ENCODE data around the gene PRPF40A.

PRPF40A gene

DNA sequence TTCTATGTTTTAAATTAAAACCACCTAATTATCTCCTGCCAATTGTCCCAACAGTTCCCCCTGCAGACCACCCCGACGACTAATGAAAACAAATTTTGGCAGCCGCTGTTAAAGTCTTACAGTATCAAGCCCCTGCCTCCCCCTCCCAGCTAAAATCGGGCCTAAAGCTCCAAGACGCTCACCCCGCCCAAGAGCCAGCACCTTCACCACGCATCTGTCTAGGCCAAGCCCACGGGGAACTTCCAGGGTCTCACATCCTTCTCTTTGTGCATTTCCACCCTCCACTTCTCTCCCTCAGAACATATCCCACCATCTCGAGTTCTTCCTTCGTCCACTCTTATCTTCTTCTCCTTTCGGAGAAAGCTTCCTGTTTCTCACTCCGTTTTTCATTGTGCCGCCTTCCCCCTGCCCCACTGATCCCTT lies 445 bp downstream of the PRPF40A start:
- peak; percentile 45 for DNase-seq

DNA sequence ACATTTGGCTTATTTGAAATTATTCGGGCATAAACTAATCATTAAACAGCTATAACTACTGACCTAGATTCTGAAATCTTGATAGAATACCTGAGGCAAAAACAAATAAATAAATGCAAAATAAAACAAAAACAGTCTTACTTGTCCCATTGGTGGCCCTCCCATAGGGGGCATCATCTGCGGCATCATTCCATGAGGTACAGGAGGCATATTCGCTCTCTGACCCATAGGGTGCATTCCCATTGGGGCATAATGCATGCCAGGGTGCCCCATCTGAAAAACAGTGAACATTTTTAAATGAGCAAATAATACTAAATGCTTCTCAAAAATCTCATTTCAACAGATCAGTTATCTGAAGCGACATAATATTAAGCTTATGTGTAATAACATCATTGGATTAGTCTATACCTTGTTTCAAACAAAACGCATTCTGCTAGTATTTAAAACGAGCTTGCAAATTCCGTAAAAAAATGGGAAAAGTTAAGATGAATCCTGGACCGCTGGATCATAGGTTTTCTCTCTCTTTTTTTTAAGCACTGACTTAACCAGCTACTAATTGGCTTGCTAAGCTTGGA lies 1.3 kb downstream of the PRPF40A start:
- no peak for DNase-seq

DNA sequence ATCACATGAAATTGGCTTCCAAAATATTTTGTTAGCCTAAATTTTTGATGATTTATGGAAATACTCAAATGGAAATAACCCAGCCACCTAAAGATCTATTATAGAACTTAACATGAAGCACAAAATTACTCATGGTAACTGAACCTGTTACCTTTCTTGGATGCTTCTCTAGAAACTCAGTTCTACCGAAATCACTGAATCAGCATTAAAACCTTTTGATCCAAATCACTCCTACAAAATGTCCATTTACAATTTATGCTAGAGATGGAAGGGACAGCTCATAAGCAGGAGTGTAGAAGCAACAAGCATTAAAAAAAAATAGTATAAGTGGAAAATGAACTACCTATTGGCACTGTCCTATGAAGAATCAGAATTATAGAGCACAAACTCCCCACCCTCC lies 2.1 kb downstream of the PRPF40A start:
- no peak for DNase-seq

DNA sequence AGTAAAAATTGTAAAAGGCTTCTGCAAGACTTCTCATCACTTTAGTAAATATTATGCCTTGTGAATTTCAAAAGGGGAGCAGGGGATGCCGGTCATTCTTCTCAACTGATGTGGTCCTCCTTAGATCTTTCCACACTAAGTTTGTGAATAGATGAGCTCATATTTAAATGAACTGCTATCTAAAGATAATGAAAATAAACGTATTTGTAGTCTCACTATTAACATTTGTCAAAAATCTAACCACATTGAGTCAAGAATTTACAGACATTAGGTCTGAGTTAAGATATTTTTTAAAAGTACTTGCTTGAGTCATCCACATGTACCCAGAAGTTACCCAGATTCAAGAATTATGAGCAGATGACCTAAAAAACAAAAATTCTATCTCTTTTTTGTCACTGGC lies 6.5 kb downstream of the PRPF40A start:
- DNase-seq: no peak

DNA sequence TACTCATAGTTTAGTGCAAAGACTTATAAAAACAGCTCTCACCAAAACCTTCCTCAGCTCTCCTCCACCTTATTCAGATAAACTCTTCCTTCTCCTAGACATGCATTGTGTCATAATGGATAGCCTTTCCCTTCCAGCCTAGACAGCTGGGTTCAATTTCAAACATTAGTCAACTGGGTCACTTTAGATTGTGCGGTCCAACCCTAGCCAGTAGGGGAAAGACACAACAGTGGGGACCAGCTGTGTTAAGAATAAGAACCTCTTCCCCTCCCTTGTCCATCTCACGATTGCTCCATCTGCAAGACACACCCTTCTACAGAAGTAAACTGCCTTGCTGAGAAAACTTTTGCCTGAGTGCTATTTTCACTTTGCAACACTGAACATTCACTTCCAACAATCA lies 8.5 kb downstream of the PRPF40A start:
- no peak for DNase-seq

DNA sequence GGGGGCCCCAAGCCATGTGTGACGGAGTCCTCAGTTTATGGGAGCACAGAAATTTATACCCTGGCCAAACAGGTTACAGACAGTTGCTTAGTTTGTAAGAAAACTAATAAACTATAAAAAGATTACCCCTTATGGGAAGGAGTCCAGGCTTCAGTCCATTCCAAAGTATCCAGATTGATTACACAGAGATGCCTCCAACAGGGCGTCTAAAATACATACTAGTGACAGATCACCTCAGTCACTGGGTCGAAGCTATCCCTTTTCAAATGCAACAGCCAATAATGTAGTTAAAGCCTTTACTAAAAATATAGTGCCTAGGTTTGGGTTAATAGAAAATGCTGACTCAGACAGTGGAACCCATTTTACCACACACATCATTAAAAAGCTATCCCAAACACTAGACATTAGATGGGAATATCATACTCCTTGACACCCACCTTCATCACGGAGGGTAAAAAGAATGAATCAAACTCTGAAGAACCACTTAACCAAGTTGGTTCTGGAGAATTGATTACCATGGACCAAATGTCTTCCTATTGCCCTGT lies 10.7 kb downstream of the PRPF40A start:
- DNase-seq: no peak

DNA sequence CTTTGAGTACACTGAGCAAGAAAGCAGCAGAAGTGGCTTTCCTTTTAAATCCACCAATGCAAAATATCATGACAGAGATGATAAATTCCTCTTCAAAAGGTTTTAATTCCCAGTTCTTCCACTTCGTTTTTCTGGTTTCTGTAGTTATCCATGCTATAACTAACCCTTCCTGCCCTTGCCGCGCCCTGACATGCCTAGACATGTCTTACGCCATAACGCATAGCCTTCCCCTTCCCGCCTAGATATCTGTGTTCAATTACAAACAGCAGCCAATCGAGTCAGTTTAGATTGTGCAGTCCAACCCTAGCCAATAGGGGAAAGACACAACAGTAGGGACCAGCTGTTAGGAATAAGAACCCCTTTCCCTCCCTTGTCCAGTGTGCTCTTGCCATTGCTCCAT lies 16.1 kb downstream of the PRPF40A start:
- DNase-seq: no peak

DNA sequence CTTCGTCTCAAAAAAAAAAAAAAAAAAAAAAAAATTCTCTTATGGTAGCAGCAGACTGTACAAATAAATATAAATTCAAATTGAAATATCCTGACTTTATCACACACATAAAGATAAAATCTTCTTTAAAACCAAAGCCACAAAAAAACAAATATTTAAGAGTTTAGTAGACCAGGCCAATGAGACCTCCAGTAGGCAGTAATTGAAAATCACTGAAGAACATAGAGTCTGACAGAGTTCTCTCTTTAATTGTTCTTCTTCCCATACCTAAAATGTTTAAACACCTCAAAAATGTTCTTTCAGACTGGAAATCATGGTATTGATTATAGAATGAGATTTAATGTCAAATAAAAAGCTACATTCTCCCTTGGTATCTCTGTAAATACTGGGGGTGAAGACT lies 20.8 kb downstream of the PRPF40A start:
- DNase-seq: no peak

DNA sequence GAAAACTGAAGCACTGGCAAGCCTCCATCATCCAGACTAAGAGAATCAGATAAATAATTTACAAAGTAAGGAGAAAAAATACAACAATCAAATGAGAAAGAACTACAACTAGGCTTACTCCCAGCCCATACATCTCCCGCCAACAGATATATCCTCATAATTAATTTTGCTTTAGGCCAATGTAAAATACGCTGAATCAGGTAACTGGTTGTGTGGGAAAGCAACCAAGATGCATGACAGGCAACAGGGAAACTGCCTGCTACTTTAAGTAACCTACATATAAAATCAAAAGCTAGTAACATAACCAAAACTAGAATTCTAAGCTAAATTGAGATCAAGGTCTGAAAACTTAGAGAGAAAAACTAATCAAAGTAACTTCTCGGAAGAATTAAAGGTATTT lies 21.5 kb downstream of the PRPF40A start:
- no peak for DNase-seq

DNA sequence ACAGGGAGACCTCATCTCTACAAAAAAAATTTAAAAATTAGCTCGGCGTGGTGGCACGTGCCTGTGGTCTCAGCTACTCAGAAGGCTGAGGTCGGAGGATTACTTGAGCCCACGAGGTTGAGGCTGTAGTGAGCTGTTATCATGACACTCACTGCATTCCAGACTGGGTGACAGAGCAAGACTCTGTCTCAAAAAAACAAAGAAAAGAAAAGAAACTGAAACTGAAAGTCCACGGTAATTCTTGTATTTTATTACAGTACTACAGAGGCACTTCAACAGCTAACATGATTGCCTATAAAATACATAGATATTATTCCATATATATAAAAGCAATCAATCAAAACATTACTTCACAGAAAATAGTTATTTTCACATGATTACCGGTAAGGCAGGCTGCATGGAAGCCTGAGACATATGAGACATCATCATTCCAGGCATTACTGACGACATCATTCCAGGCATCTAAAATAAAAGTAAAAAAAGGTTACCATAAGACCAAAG lies 23.1 kb downstream of the PRPF40A start:
- no peak for DNase-seq

DNA sequence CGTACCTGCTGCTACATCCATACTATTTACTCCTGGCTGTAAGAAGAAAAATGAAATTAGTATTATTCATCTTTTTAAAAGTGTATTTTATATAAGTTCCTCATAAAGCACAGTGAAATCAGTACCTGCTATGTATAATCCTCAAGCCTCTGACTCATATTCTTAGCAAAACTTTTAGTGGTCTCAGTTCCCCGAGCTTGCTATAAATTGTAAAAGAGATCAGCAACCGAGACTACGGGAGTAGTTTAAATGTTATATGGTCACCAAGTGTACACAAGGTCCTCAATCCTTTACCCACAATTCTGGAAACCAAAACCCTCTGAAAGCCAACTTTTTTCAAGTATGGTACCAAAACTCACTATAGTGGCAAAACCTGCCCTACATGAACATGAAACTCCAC lies 24.2 kb downstream of the PRPF40A start:
- no peak for DNase-seq

DNA sequence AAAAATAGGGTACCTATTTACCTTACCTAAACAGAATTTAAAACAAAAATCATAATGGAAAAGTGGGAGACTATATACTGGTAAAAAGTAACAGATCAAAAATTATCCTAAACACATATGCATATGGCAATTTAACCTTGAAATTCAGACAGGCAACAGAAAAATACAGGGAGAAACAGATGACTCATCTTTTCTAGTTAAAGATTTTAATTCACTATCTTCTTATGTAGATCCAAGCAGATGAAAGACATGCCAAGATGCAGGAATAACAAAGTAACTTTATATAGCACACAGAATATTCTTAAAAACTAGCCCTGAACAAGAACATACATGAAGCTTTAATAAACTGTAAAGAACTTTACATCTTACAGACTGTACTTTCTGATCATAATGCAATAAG lies 30.9 kb downstream of the PRPF40A start:
- no peak for DNase-seq

DNA sequence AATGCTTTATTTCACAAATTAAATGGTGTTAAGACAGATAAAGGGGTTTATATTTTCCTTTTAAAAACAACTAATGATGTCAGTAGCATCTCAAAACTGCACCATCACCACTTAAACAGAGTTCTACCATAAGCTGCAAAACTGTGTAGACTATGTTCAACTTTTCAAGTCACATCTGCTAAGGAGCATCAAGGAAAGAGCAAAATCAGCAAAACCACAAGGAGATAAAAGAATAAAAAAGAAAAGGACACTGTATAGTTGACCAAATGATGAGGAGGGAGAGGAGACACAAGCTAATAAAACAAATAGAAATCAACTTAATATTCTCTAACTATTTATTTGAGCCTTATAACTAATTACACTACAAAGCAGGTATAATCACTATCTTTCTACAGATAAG lies 33.9 kb downstream of the PRPF40A start:
- no peak for DNase-seq

DNA sequence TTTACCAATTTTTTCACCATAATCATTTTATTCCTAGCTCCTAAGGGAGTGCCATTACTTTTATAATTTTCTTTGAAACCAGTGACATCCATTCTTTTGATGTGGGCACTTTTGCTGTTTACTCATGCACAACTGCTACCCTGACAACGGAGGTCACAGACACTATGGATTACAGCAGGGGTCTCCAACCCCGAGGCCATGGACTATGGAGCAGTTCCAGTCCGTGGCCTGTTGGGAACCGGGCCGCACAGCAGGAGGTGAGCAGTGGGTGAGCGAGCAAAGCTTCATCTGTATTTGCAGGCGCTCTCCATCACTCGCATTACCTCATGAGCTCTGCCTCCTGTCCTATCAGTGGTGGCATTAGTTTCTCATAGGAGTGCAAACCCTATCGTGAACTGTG lies 34.6 kb downstream of the PRPF40A start:
- DNase-seq: no peak

DNA sequence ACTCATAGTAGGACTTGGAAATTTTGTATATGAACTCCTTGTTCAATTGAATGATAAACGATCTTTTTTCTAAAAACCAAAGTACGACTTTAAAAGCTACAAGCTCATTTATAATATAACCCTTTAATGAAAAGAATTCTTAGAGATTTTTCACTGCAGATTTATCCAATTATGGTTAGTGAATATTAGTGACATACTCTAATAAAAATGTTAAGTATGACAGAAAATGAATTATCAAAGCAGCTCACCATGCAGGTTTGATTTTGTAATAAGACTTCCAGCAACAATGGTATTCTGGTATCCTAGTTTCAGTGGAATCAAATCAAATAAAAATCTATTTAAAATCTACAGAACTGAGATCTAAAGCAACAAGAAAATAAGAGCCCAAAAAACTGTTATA lies 38.5 kb downstream of the PRPF40A start:
- DNase-seq: no peak

DNA sequence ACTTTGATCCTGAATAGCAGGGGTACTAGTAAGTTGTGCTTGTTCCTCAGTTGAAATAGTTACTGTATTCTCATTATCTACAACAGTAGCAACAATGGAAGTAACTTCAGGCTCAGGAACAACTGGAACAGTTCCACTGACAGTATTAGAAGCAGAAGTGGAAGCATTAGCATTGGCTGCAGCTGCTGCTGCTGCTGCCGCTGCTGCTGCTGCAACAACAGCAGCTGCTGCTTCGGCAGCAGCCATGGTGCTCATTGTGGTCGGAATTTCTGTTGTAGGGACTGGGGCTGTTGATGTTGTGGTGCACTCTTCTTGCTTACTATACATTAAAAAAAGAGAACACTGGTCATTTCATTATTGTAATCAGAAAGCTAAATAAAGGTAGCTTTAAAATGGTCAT lies 40.8 kb downstream of the PRPF40A start:
- peak; percentile 27 for DNase-seq

DNA sequence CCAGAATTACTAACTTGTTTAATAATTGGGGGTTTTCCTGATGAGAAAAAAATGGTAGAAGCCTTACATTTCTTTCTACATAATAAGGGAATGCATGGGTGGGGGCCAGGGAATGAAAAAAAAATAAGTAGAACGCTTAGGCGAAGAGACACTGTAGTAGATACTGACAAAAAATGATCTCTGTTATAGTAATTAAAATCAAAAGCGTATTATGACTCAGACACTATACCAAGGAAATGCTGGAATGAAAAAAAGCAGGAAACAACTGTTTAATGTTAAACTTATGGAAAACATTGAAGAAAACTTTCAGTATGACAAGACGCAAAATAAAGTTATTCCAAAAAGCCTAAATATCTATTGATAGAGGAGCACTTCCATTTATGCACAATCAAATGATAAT lies 42.9 kb downstream of the PRPF40A start:
- no peak for DNase-seq

DNA sequence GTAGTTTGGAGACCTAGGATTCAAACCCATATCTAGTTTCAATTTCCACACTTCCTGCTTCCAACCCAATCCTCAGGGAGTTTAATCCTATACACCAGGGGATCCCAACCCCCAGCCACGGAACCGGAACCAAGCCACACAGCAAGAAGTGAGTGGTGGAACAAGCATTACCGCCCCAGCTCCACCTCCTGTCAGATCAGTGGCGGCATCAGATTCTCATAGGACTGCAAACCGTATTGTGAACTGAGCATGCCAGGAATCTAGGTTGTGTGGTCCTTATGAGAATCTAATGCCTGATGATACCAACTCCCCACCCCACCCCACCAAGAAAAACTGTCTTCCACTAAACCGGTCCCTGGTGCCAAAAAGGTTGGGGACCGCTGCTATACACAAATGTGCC lies 52.5 kb downstream of the PRPF40A start:
- DNase-seq: no peak

DNA sequence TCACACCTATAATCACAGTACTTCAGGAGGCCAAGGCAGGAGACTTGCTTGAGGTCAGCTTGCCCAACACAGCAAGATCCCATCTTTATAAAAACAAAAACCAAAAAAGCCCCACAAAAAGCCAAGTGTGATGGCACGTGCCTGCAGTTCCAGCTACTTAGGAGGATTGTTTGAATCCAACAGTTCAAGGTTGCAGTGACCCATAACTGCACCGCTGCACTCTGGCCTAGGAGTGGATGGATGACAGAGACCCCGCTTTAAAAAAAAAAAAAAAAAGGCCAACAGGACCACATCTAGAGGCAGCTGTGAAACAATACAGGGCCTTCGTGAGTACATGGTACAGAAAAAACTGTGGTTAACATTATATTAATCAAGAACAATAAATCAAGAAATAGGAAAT lies 56.2 kb downstream of the PRPF40A start:
- DNase-seq: no peak

DNA sequence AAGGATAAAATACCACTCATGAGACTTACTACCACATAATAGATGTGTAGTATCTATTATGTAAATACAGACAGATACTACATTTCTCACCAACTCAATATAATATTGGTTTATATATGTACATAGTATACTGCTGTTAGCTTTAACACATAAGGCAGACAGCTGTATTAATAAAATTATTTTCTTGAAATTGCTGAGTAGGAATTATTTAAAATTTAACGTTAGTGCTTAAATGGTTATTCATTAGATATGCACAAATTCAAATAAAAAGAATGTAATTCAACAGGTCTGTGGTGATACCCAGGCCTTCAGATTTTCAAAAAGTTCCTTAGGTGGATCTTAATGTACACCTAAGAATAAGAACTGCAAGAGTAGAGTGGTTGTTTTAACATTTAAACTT lies 59.0 kb downstream of the PRPF40A start:
- no peak for DNase-seq

DNA sequence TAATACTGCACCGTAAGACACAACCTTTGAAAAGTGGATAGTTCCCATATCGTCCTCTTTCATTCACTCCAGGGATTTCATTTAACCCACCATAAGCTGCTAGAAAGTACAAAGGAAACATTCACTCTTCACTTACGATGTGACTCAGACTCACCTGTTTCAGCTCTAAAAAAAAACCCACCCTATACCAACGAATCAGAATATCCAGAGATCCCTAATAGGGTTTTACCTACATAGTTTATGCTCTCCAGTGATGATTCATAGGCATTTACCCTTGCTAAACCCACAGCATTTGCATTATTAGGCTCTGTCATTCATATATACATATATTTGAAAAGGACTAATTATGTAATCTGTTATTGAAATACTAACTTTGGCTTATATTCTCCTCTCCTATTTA lies 60.2 kb downstream of the PRPF40A start:
- DNase-seq: no peak

DNA sequence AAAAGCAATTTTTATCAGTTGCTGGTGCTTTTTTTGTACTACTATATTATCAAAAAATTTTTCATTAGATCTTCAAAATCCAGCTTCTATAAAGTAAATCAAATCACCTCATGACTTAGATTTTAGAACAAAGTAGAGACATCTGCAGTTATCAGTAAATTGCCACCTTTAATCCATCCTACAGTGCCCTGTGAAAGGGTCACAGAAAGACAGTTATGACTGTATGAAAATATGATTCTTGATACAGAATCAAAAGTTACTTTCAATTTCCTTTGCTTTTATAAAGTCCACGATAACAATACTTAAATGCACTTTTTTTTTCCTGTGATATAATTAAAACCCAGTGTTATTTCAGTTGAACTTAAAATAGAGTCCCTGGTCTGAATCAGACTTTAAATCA lies 61.4 kb downstream of the PRPF40A start:
- no peak for DNase-seq

DNA sequence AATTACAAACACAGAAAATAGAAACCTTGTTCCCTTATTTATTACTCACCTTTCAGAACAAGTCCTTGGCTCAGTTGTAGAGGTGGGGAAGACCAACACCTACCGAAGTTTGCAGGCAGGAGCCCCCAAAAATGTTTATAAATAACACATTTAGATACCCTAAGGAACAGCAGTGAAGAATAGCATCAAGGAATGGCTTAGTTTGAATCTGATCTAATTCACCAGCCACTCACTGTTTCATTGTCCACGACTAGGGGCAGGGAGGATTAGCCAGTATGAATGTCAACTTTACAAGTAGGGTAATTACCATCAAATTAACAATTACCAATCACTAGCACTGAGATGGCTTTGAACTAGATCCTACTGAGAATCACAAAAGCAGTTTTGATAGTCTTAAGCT lies 65.4 kb downstream of the PRPF40A start:
- no peak for DNase-seq

DNA sequence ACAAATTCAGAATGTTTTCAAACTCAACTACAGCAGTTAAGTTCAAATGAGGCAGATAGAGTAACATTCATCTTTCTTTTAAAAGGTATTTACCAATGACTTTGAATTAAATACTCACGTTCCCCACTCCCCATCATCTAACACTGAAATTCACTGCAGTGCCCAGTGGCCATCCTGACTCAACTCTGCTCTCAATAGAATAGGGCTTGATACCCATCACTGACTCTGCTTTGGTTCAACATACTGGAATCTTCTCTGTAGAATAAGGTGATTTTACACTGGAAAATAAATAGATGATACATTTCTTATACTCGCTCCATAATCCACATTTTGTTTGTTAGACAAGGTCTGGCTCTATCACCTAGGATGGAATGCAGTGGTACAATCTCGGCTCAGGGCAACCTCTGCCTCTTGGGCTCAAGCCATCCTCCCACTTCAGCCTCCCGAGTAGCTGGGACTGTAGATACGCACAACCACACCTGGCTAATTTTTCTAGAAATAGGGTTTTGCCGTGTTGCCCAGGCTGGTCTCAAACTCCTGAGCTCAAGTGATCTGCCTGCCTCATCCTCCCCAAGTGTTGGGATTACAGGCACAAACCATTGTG lies 66.4 kb downstream of the PRPF40A start:
- DNase-seq: no peak

DNA sequence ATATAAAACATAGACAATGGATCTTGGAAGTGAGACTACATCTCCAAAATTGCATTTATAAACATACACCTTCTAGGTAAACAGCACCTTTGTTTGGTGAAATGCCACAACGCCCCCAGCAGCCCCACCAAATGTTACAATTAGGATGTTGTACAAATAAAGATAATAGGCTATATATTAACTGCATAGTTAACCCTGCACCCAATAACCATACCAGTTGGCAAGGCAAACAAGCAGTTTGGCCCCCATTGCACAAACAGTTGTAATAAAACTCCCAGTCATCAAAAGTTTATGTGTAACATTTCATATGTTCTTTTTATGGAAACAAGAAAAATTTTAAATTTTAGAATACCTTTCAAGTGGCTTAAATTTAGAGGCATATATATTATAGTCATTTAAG lies 67.3 kb downstream of the PRPF40A start:
- DNase-seq: no peak
